GM12878 (cell line): ENCODE results near the gene CCDC80.

ENCODE experiments used
- BRCA1 ChIP-seq: IDR thresholded peaks from 2 replicates; pipeline ENCODE4 v1.6.1; 2011; ENCODE audit warnings: low read depth, low read length, improper control_type of control experiment
- HDAC6 ChIP-seq: fragments of 200-600 bp; sonication (generic); IDR thresholded peaks from one replicate; pipeline ENCODE4 v1.8.0; 2017; ENCODE audit warnings: antibody characterized with exemption; ENCODE audit not compliant: unreplicated experiment
- MXI1 ChIP-seq: fragments of 150-350 bp; IDR thresholded peaks from 2 replicates; pipeline ENCODE4 v1.6.1; 2011; ENCODE audit warnings: low read depth, mild to moderate bottlenecking, inconsistent platforms, low read length, improper control_type of control experiment
- POLR2AphosphoS5 ChIP-seq: IDR thresholded peaks from 2 replicates; pipeline ENCODE4 v1.6.1; 2011; ENCODE audit warnings: mild to moderate bottlenecking, low read length, inconsistent platforms
- SIN3A ChIP-seq: IDR thresholded peaks from 2 replicates; pipeline ENCODE4 v1.6.1; 2012; ENCODE audit warnings: low read depth, low read length, improper control_type of control experiment
- TF ChIP-seq, protein P1 (sequence below), 3 experiments: IDR thresholded peaks in 2 of 3; conservative IDR thresholded peaks in 1 of 3; 2 replicates each; pipeline ENCODE4 v1.5.1; 2011; ENCODE audit warnings: low read depth in 3 of 3, low read length in 3 of 3, mild to moderate bottlenecking in 3 of 3, control low read depth in 2 of 3, moderate library complexity in 2 of 3, inconsistent platforms in 1 of 3, mixed read lengths in 1 of 3; ENCODE audit not compliant: control insufficient read depth in 2 of 3, insufficient read depth in 1 of 3; ENCODE audit errors: extremely low read depth in 1 of 3
- TF ChIP-seq, protein P2 (sequence below): IDR thresholded peaks from 2 replicates; pipeline ENCODE4 v1.6.1; 2012; ENCODE audit warnings: low read depth, low read length, improper control_type of control experiment
- TF ChIP-seq, protein P3 (sequence below): fragments of 450-650 bp; IDR thresholded peaks from 2 replicates; pipeline ENCODE4 v1.6.1; 2017; ENCODE audit warnings: mild to moderate bottlenecking

DNA sequence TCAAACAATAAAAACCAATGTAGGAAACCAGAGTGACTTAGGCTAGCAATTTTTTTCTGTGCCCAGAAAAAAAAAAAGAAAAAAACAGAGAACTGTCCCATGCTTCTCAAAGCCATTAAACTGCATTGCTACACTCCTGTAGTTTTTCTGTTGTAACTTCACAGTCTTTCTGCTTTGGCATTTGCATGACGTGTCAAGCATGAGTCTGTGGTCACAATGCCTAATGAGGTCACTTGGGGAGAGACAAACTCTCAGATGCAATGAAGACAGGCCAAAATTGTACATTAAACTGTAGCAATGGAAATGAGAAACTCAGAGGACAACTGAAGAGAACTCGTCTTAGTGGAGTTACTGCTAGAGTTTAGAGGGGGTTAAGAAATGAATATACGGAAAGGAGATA lies 30.8 kb downstream of the CCDC80 start:
- TF ChIP-seq, protein P1, sequence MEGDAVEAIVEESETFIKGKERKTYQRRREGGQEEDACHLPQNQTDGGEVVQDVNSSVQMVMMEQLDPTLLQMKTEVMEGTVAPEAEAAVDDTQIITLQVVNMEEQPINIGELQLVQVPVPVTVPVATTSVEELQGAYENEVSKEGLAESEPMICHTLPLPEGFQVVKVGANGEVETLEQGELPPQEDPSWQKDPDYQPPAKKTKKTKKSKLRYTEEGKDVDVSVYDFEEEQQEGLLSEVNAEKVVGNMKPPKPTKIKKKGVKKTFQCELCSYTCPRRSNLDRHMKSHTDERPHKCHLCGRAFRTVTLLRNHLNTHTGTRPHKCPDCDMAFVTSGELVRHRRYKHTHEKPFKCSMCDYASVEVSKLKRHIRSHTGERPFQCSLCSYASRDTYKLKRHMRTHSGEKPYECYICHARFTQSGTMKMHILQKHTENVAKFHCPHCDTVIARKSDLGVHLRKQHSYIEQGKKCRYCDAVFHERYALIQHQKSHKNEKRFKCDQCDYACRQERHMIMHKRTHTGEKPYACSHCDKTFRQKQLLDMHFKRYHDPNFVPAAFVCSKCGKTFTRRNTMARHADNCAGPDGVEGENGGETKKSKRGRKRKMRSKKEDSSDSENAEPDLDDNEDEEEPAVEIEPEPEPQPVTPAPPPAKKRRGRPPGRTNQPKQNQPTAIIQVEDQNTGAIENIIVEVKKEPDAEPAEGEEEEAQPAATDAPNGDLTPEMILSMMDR (IDR thresholded peaks at IDR 0.05 in 2 of 3, conservative IDR thresholded peaks at IDR 0.05 in 1 of 3; ENCODE audit: control insufficient read depth in 2 of 3, extremely low read depth in 1 of 3, insufficient read depth in 1 of 3, low read depth in 3 of 3, low read length in 3 of 3) = no peak
- TF ChIP-seq POLR2AphosphoS5 (no peak), SIN3A (no peak), MXI1 (no peak), BRCA1 (no peak), HDAC6 (no peak)
- TF ChIP-seq, protein P2, sequence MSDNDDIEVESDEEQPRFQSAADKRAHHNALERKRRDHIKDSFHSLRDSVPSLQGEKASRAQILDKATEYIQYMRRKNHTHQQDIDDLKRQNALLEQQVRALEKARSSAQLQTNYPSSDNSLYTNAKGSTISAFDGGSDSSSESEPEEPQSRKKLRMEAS = no peak
- TF ChIP-seq, protein P3, sequence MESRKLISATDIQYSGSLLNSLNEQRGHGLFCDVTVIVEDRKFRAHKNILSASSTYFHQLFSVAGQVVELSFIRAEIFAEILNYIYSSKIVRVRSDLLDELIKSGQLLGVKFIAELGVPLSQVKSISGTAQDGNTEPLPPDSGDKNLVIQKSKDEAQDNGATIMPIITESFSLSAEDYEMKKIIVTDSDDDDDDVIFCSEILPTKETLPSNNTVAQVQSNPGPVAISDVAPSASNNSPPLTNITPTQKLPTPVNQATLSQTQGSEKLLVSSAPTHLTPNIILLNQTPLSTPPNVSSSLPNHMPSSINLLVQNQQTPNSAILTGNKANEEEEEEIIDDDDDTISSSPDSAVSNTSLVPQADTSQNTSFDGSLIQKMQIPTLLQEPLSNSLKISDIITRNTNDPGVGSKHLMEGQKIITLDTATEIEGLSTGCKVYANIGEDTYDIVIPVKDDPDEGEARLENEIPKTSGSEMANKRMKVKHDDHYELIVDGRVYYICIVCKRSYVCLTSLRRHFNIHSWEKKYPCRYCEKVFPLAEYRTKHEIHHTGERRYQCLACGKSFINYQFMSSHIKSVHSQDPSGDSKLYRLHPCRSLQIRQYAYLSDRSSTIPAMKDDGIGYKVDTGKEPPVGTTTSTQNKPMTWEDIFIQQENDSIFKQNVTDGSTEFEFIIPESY = no peak
